Measurements from ENCODE around the gene UBE2L5. TPM values are rescaled to one million over a fixed set of nuclear protein-coding genes. Genes with fewer than 3 reads are reported as not detected.
A peak's percentile ranks its signal among the peaks of the same experiment; 100 is the strongest.

Gene UBE2L5
- total and polyA plus RNA-seq, 2 of the 13 experiments (the other 11 are each of a cell fraction or from before 2014, with no cell fraction given): 0.13 TPM; not detected in 1

GRCh38 chr13:30465593-30466357 is 43.5 kb downstream of the UBE2L5 start, which contains the start of gene HMGB1 (continued):
- TF ChIP-seq ZNF724P (CRISPR knock-in tag; IDR thresholded peaks at IDR 0.05; ENCODE audit: borderline replicate concordance): peak; percentile 58; the same call in 1 of the 2 replicates
- no peak for TF ChIP-seq ZNF382 (CRISPR knock-in tag; IDR thresholded peaks at IDR 0.05; ENCODE audit: borderline replicate concordance)
- TF ChIP-seq ZNF264 (CRISPR knock-in tag; IDR thresholded peaks at IDR 0.05): no peak
- no peak for TF ChIP-seq CEBPZ (IDR thresholded peaks at IDR 0.05; ENCODE audit: low read length)
- no peak for TF ChIP-seq ZNF788 (CRISPR knock-in tag; IDR thresholded peaks at IDR 0.05; ENCODE audit: borderline replicate concordance)
- TF ChIP-seq ZNF703 (CRISPR knock-in tag; IDR thresholded peaks at IDR 0.05; ENCODE audit: borderline replicate concordance): no peak
- 0 out of 2 replicates have a peak, but pooled peaks have one; percentile 35 for TF ChIP-seq ZNF598 (CRISPR knock-in tag; IDR thresholded peaks at IDR 0.05; ENCODE audit: borderline replicate concordance)
- no peak for TF ChIP-seq SMAD1 (CRISPR knock-in tag; IDR thresholded peaks at IDR 0.05; ENCODE audit: borderline replicate concordance, low read depth)
- no peak for TF ChIP-seq ZNF383 (CRISPR knock-in tag; IDR thresholded peaks at IDR 0.05; ENCODE audit: borderline replicate concordance)
- TF ChIP-seq ZNF274 (CRISPR knock-in tag; IDR thresholded peaks at IDR 0.05): no peak
- TF ChIP-seq ZNF605 (CRISPR knock-in tag; IDR thresholded peaks at IDR 0.05): peak; percentile 84
- TF ChIP-seq ZFP36 (IDR thresholded peaks at IDR 0.05; ENCODE audit: borderline replicate concordance, low read depth, low read length, partially characterized antibody): no peak
- TF ChIP-seq ZNF678 (CRISPR knock-in tag; IDR thresholded peaks at IDR 0.05): no peak
- TF ChIP-seq GTF2F1 (IDR thresholded peaks at IDR 0.05; ENCODE audit: low read length): no peak
- TF ChIP-seq PRMT3 (CRISPR knock-in tag; IDR thresholded peaks at IDR 0.05; ENCODE audit: borderline replicate concordance, low read depth): no peak
- no peak for TF ChIP-seq HMG20B (CRISPR knock-in tag; conservative IDR thresholded peaks at IDR 0.05)
- no peak for TF ChIP-seq EED (CRISPR knock-in tag; IDR thresholded peaks at IDR 0.05)
- no peak for TF ChIP-seq TMF1 (CRISPR knock-in tag; IDR thresholded peaks at IDR 0.05; ENCODE audit: low read depth)
- TF ChIP-seq ZNF24 (IDR thresholded peaks at IDR 0.05): no peak
- no peak for TF ChIP-seq ATM (IDR thresholded peaks at IDR 0.05; ENCODE audit: borderline replicate concordance)
- no peak for TF ChIP-seq MLX (CRISPR knock-in tag; IDR thresholded peaks at IDR 0.05)
- TF ChIP-seq ZNF563 (CRISPR knock-in tag; IDR thresholded peaks at IDR 0.05): no peak
- TF ChIP-seq KMT2A (CRISPR knock-in tag; IDR thresholded peaks at IDR 0.05): no peak
- TF ChIP-seq RBAK (CRISPR knock-in tag; IDR thresholded peaks at IDR 0.05): no peak
- TF ChIP-seq POLR2A (IDR thresholded peaks at IDR 0.05; ENCODE audit: insufficient read depth in 1 of 2, low read depth in 2 of 2, low read length in 2 of 2): peak; percentile 85 to 94
- TF ChIP-seq ZNF879 (CRISPR knock-in tag; IDR thresholded peaks at IDR 0.05): no peak
- peak; percentile 58 for TF ChIP-seq SOX5 (CRISPR knock-in tag; IDR thresholded peaks at IDR 0.05; ENCODE audit: borderline replicate concordance)
- TF ChIP-seq, protein P1, sequence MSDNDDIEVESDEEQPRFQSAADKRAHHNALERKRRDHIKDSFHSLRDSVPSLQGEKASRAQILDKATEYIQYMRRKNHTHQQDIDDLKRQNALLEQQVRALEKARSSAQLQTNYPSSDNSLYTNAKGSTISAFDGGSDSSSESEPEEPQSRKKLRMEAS (IDR thresholded peaks at IDR 0.05): peak; percentile 68
- TF ChIP-seq POLR2AphosphoS5 (IDR thresholded peaks at IDR 0.05; ENCODE audit: low read depth, low read length): peak; percentile 86
- no peak for TF ChIP-seq SNRNP70 (IDR thresholded peaks at IDR 0.05; ENCODE audit: low read depth, low read length)

All from HepG2 (cell line).